H9 (cell line): ENCODE measurements around the gene HPD. TPM values are rescaled to one million over a fixed set of nuclear protein-coding genes. Genes with fewer than 3 reads are reported as not detected.

ENCODE experiments used
- DNase-seq: peaks from one replicate; pipeline ENCODE4 v3.0.0-alpha.2; 2017
- H2AFZ ChIP-seq: one replicate; pipeline ENCODE4 v1.6.1; 2013; ENCODE audit warnings: mild to moderate bottlenecking, low read length, control low read depth, moderate library complexity
- H2AK5ac ChIP-seq: 2 replicates; pipeline ENCODE4 v1.6.1; 2013; ENCODE audit warnings: low read length, control low read depth, mixed read lengths; ENCODE audit not compliant: insufficient read length
- H2BK120ac ChIP-seq: one replicate; pipeline ENCODE4 v1.6.1; 2013; ENCODE audit warnings: low read depth, mild to moderate bottlenecking, low read length, control low read depth, inconsistent platforms; ENCODE audit not compliant: poor library complexity, severe bottlenecking
- H2BK12ac ChIP-seq: 2 replicates; pipeline ENCODE4 v1.6.1; 2013; ENCODE audit warnings: low read length, control low read depth, mixed read lengths, low read depth; ENCODE audit not compliant: insufficient read length
- H2BK15ac ChIP-seq: 2 replicates; pipeline ENCODE4 v1.6.1; 2013; ENCODE audit warnings: low read depth, low read length, control low read depth
- H2BK20ac ChIP-seq: one replicate; pipeline ENCODE4 v1.6.1; 2013; ENCODE audit warnings: low read depth, mild to moderate bottlenecking, low read length, control low read depth, inconsistent platforms; ENCODE audit not compliant: poor library complexity, severe bottlenecking
- H2BK5ac ChIP-seq: 2 replicates; pipeline ENCODE4 v1.6.1; 2013; ENCODE audit warnings: low read length, control low read depth, mixed read lengths; ENCODE audit not compliant: insufficient read length
- H3K14ac ChIP-seq: 2 replicates; pipeline ENCODE4 v1.6.1; 2013; ENCODE audit warnings: low read length, control low read depth; ENCODE audit not compliant: insufficient read depth
- H3K18ac ChIP-seq: 2 replicates; pipeline ENCODE4 v1.6.1; 2013; ENCODE audit warnings: low read depth, mild to moderate bottlenecking, mixed read lengths, low read length, control low read depth; ENCODE audit not compliant: insufficient read length
- H3K23ac ChIP-seq: 2 replicates; pipeline ENCODE4 v1.6.1; 2013; ENCODE audit warnings: low read length, control low read depth, mixed read lengths, low read depth; ENCODE audit not compliant: insufficient read length
- H3K23me2 ChIP-seq: 2 replicates; pipeline ENCODE4 v1.6.1; 2013; ENCODE audit warnings: low read depth, mild to moderate bottlenecking, mixed read lengths, low read length, control low read depth; ENCODE audit not compliant: insufficient read length, poor library complexity, severe bottlenecking
- H3K27ac ChIP-seq: 2 replicates; pipeline ENCODE4 v1.5.1; 2013; ENCODE audit warnings: low read length, control low read depth, mixed read lengths, low read depth; ENCODE audit not compliant: insufficient read length
- H3K27me3 ChIP-seq: 2 replicates; pipeline ENCODE4 v1.6.1; 2013; ENCODE audit warnings: low read length, control low read depth, inconsistent platforms; ENCODE audit not compliant: insufficient read depth
- H3K4ac ChIP-seq: 2 replicates; pipeline ENCODE4 v1.6.1; 2013; ENCODE audit warnings: low read depth, mild to moderate bottlenecking, control low read depth, inconsistent platforms, low read length, moderate library complexity
- H3K4me1 ChIP-seq: 2 replicates; pipeline ENCODE4 v1.6.1; 2013; ENCODE audit warnings: low read length, control low read depth, inconsistent platforms; ENCODE audit not compliant: insufficient read depth
- H3K4me2 ChIP-seq: 2 replicates; pipeline ENCODE4 v1.6.1; 2013; ENCODE audit warnings: low read length, control low read depth, mixed read lengths; ENCODE audit not compliant: insufficient read length, insufficient read depth
- H3K56ac ChIP-seq: 2 replicates; pipeline ENCODE4 v1.6.1; 2013; ENCODE audit warnings: low read depth, mild to moderate bottlenecking, mixed read lengths, low read length, control low read depth; ENCODE audit not compliant: insufficient read length
- H3K79me1 ChIP-seq: 2 replicates; pipeline ENCODE4 v1.6.1; 2013; ENCODE audit warnings: low read depth, mild to moderate bottlenecking, moderate library complexity, low read length, control low read depth, inconsistent platforms; ENCODE audit not compliant: insufficient read depth, poor library complexity, severe bottlenecking
- H3K79me2 ChIP-seq: 2 replicates; pipeline ENCODE4 v1.6.1; 2013; ENCODE audit warnings: low read length, control low read depth, inconsistent platforms; ENCODE audit not compliant: insufficient read depth
- H3K9ac ChIP-seq: 2 replicates; pipeline ENCODE4 v1.6.1; 2013; ENCODE audit warnings: low read length, control low read depth, mixed read lengths; ENCODE audit not compliant: insufficient read length; ENCODE audit errors: extremely low read depth
- H3K9me3 ChIP-seq: one replicate; pipeline ENCODE4 v1.6.1; 2013; ENCODE audit warnings: low read depth, low read length, inconsistent platforms; ENCODE audit not compliant: control insufficient read depth
- H3T11ph ChIP-seq: one replicate; pipeline ENCODE4 v1.6.1; 2013; ENCODE audit warnings: mild to moderate bottlenecking, low read length, control low read depth, inconsistent platforms
- H4K20me1 ChIP-seq: one replicate; pipeline ENCODE4 v1.6.1; 2013; ENCODE audit not compliant: control insufficient read depth, insufficient read length, insufficient read depth
- H4K5ac ChIP-seq: 2 replicates; pipeline ENCODE4 v1.6.1; 2013; ENCODE audit warnings: low read depth, mild to moderate bottlenecking, mixed read lengths, low read length, control low read depth; ENCODE audit not compliant: insufficient read length
- H4K8ac ChIP-seq: replicated peaks from 2 replicates; pipeline ENCODE4 v1.6.1; 2013; ENCODE audit warnings: low read length, control low read depth, mixed read lengths, low read depth; ENCODE audit not compliant: insufficient read length
- H4K91ac ChIP-seq: 2 replicates; pipeline ENCODE4 v1.6.1; 2013; ENCODE audit warnings: low read depth, mild to moderate bottlenecking, moderate library complexity, mixed read lengths, low read length, control low read depth; ENCODE audit not compliant: insufficient read length
- H3K27ac Mint-ChIP-seq, 3 experiments: 2 replicates in 2 of 3; 3 replicates in 1 of 3; pipeline ENCODE4 v1.8.0; 2020 to 2021; ENCODE audit warnings: mixed read lengths in 3 of 3, mild to moderate bottlenecking in 1 of 3, moderate library complexity in 1 of 3
- H3K27me3 Mint-ChIP-seq: 2 replicates; pipeline ENCODE4 v1.8.0; 2021; ENCODE audit warnings: low read depth, mild to moderate bottlenecking, moderate library complexity, mixed read lengths
- H3K36me3 Mint-ChIP-seq, 3 experiments: 2 replicates in 2 of 3; 3 replicates in 1 of 3; pipeline ENCODE4 v1.8.0; 2020 to 2021; ENCODE audit warnings: low read depth in 3 of 3, mixed read lengths in 3 of 3; ENCODE audit not compliant: insufficient read depth in 1 of 3
- H3K4me1 Mint-ChIP-seq, 2 experiments: 2 replicates each; pipeline ENCODE4 v1.8.0; 2020; ENCODE audit warnings: mixed read lengths in 2 of 2
- H3K4me3 Mint-ChIP-seq, 2 experiments: 2 replicates in 1 of 2; 3 replicates in 1 of 2; pipeline ENCODE4 v1.8.0; 2020 to 2021; ENCODE audit warnings: mild to moderate bottlenecking in 2 of 2, mixed read lengths in 2 of 2, moderate library complexity in 1 of 2
- H3K9me3 Mint-ChIP-seq, 2 experiments: 2 replicates in 1 of 2; 3 replicates in 1 of 2; pipeline ENCODE4 v1.8.0; 2020; ENCODE audit warnings: mild to moderate bottlenecking in 2 of 2, mixed read lengths in 2 of 2, moderate library complexity in 1 of 2
- WGBS: extraction: QIAGEN DNeasy Blood & Tissue Kit; methylation state at CpG from one replicate; pipeline ENCODE4 v1.1.7; 2013; ENCODE audit warnings: missing lambda C conversion rate, low lambda C conversion rate, mixed read lengths; ENCODE audit not compliant: insufficient read length; ENCODE audit errors: extremely low coverage; 5-methylcytosine and 5-hydroxymethylcytosine counted together
- total RNA-seq: library from RNA; stranded (reverse); gene quantifications from 2 replicates; pipeline ENCODE4 v1.2.1, GENCODE V29; 2021
- TF ChIP-seq, protein P1 (sequence below): fragments of 200-600 bp; sonication (generic); conservative IDR thresholded peaks from 3 replicates; pipeline ENCODE4 v1.8.0; 2021; ENCODE audit warnings: antibody characterized with exemption, mild to moderate bottlenecking

The HPD gene
- total RNA-seq, 1 experiment from 2014 or later, result not detected

DNA sequence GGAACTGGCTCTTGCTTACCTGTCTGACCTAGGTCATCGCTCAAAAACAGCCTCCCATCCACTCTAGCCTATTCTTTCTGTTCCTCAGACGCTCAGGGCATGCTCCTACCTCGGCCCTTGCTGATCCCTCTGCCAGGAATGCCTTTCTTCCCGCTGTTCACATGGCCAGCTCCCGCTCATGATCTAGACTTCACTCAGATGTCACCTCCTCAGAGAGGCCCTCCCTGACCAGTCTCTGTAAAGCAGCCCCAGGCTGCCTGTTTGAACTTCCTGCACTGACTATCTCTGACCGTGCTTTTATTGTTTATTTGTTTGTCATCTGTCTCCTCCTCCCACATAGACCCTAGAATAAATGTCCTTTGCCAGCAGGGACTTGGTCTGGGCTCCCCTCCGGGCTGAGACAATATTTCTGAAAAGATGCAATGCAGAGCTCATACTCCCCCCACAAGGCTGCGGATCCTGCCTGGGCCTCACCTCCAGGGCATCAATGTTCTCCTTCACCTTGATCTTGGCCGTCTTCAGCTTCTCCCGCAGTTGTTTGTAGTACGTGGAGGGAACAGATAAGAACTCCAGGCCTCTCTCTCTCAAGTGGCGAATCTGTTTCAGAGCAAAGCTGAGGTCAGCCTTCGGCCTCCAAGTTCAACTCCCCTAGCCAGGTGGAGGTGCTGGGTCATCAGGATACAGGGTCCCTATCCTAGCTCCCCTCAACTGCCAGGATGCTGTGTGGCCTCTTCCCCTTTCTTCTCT, 15.2 kb downstream of the HPD start:
- Histone ChIP-seq H3K4me2 (no peak overlapping the region), H2AFZ (no peak overlapping the region), H3K27ac (no peak overlapping the region), H3T11ph (no peak overlapping the region), H2BK120ac (no peak overlapping the region), H2BK12ac (no peak overlapping the region), H3K9ac (no peak overlapping the region), H3K18ac (no peak overlapping the region), H2BK15ac (no peak overlapping the region), H3K14ac (no peak overlapping the region), H3K56ac (no peak overlapping the region), H4K8ac (no peak overlapping the region), H3K9me3 (no peaks in the 10 kb centered on the region), H2BK5ac (no peak overlapping the region), H3K23ac (no peak overlapping the region), H3K79me1 (no peaks in the 10 kb centered on the region), H4K20me1 (peaks cover 3% of the 10 kb centered on the region), H2AK5ac (no peak overlapping the region), H4K5ac (no peak overlapping the region), H3K4me1 (no peaks in the 10 kb centered on the region), H3K4ac (no peak overlapping the region), H3K23me2 (no peaks in the 10 kb centered on the region), H3K79me2 (no peaks in the 10 kb centered on the region), H4K91ac (no peak overlapping the region), H3K27me3 (no peaks in the 10 kb centered on the region), H2BK20ac (no peak overlapping the region)
- DNase-seq, result no peak
- Mint-ChIP-seq H3K4me3 (no peak overlapping the region), H3K27me3 (peaks cover 9% of the 10 kb centered on the region), H3K9me3 (no peaks in the 10 kb centered on the region; a peak in 2 of 5 replicates), H3K4me1 (peaks cover 13 to 21% of the 10 kb centered on the region in 2 experiments), H3K36me3 (no peaks in the 10 kb centered on the region), H3K27ac (peak overlapping the region in 2 of 3 experiments; percentile 54 to 56; a peak in 3 of 7 replicates)
- TF ChIP-seq, protein P1, sequence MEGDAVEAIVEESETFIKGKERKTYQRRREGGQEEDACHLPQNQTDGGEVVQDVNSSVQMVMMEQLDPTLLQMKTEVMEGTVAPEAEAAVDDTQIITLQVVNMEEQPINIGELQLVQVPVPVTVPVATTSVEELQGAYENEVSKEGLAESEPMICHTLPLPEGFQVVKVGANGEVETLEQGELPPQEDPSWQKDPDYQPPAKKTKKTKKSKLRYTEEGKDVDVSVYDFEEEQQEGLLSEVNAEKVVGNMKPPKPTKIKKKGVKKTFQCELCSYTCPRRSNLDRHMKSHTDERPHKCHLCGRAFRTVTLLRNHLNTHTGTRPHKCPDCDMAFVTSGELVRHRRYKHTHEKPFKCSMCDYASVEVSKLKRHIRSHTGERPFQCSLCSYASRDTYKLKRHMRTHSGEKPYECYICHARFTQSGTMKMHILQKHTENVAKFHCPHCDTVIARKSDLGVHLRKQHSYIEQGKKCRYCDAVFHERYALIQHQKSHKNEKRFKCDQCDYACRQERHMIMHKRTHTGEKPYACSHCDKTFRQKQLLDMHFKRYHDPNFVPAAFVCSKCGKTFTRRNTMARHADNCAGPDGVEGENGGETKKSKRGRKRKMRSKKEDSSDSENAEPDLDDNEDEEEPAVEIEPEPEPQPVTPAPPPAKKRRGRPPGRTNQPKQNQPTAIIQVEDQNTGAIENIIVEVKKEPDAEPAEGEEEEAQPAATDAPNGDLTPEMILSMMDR, result no peak
- WGBS, result no CpG with 5 or more reads among the region's 13 CpGs
